ENCODE data around the gene CDC7.
"Not testable (repeated sequence)": the region's sequence is repeated elsewhere in the genome, so short reads cannot be mapped to it uniquely, and the experiment has no call there.

Gene CDC7

DNA sequence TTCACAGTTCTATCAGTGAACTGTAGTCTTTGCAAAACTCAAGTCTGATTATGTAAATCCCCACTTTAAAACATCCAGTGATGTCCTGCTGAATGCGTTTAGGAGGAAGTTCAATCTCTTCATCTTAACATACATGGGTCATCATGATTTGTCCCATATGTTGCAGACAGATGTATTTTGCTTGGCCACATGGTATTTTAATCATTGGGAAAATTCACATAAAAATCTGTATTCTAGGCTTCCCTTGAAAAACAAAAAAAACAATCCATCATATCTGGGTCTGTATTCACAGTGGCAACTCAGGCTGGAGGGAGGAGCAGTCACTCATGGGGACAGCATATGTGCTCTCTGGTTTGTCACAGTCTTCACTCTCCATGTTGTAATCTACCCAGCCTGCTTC lies 44.8 kb upstream of the CDC7 start:
- no peak overlapping the region for H3K27ac ChIP-seq (ENCODE audit: low read depth, low read length)
- no peak overlapping the region for H3K4me2 ChIP-seq (ENCODE audit: low read depth, low read length, poor library complexity, severe bottlenecking)
- H3K27me3 ChIP-seq (ENCODE audit: low read length), result no peaks in the 10 kb centered on the region
- H3F3A ChIP-seq (ENCODE audit: insufficient read depth), result no peaks in the 10 kb centered on the region
- TF ChIP-seq, protein P1, sequence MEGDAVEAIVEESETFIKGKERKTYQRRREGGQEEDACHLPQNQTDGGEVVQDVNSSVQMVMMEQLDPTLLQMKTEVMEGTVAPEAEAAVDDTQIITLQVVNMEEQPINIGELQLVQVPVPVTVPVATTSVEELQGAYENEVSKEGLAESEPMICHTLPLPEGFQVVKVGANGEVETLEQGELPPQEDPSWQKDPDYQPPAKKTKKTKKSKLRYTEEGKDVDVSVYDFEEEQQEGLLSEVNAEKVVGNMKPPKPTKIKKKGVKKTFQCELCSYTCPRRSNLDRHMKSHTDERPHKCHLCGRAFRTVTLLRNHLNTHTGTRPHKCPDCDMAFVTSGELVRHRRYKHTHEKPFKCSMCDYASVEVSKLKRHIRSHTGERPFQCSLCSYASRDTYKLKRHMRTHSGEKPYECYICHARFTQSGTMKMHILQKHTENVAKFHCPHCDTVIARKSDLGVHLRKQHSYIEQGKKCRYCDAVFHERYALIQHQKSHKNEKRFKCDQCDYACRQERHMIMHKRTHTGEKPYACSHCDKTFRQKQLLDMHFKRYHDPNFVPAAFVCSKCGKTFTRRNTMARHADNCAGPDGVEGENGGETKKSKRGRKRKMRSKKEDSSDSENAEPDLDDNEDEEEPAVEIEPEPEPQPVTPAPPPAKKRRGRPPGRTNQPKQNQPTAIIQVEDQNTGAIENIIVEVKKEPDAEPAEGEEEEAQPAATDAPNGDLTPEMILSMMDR (IDR thresholded peaks at IDR 0.05; ENCODE audit: insufficient read depth, low read length, poor library complexity, severe bottlenecking), result no peak
- no peak for TF ChIP-seq EZH2phosphoT487 (conservative IDR thresholded peaks at IDR 0.05; ENCODE audit: low read length)
- no peak overlapping the region for H3K9ac ChIP-seq (ENCODE audit: low read length)
- H3K4me3 ChIP-seq (ENCODE audit: insufficient read depth, low read length, poor library complexity, severe bottlenecking), result no peak overlapping the region
- no peaks in the 10 kb centered on the region for H3K9me3 ChIP-seq (ENCODE audit: insufficient read depth, low read length)
- H3K79me2 ChIP-seq (ENCODE audit: insufficient read depth, low read length), result no peaks in the 10 kb centered on the region
- no peaks in the 10 kb centered on the region for H4K20me1 ChIP-seq (ENCODE audit: low read depth, low read length)
- no peaks in the 10 kb centered on the region for H3K9me2 ChIP-seq (replicated peaks; ENCODE audit: insufficient read depth, low read length)
- H3K36me3 ChIP-seq (ENCODE audit: low read length), result no peaks in the 10 kb centered on the region
- H2AFZ ChIP-seq (ENCODE audit: low read depth, low read length, severe bottlenecking), result no peak overlapping the region

DNA sequence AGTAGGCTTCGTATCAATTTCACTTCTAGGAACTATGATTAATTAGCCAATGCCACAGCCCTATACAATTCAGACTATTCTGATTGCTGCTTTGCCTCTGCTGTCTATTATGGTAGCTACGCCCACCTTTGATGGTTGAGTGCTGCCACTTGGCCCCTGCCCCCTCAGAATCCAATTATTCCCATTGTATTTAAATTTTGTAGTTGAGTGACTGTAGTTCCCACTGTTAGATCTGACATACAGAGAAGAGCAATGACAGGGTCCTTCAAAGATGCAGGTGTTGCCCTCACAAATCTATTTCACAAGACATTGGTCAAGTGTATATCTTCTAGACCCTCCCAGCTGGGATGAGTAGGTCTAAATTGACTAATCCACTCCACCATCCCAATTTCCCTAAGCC lies 35.3 kb upstream of the CDC7 start:
- not testable (repeated sequence) for H3K79me2 ChIP-seq (ENCODE audit: insufficient read depth, low read length); H3K9me2 ChIP-seq (replicated peaks; ENCODE audit: insufficient read depth, low read length); H3K27me3 ChIP-seq (ENCODE audit: low read length); H4K20me1 ChIP-seq (ENCODE audit: low read depth, low read length); H2AFZ ChIP-seq (ENCODE audit: low read depth, low read length, severe bottlenecking); H3K4me3 ChIP-seq (ENCODE audit: insufficient read depth, low read length, poor library complexity, severe bottlenecking); H3K4me2 ChIP-seq (ENCODE audit: low read depth, low read length, poor library complexity, severe bottlenecking); H3K36me3 ChIP-seq (ENCODE audit: low read length); H3F3A ChIP-seq (ENCODE audit: insufficient read depth); H3K9ac ChIP-seq (ENCODE audit: low read length); H3K9me3 ChIP-seq (ENCODE audit: insufficient read depth, low read length); H3K27ac ChIP-seq (ENCODE audit: low read depth, low read length)

DNA sequence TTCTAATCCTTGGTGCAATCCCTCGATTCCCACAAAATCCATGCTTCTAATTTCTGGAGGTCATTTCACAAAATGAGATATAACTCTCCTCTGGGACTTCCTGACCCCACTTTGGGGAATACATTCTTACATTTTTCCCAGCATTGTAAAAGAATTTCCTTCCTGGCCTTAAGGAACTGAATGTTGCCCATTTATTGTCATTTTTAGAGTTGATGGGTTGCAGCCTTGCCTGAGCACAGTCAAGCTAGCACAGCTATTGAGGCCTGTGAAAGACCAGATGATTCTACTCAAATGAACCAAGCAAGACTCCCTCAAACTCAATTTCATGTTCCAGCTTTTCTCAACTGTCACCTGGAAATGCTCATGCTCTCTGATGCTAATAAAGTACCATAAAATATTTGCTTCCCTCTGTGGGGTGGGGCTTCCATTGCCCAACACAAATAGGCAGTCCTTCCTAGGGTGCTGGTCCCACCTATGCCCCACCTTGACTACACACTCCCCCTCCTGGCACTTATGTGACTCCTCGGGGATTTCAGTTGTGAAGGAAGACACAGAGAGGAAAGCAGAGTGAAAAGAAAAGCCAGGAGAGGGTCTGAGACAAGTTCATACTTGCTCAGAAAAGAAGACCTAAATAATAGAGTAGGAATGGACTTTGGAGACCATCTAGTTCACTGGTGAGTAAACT lies 24.0 kb upstream of the CDC7 start:
- no peak overlapping the region for H3K4me3 ChIP-seq (ENCODE audit: insufficient read depth, low read length, poor library complexity, severe bottlenecking)
- H4K20me1 ChIP-seq (ENCODE audit: low read depth, low read length), result no peaks in the 10 kb centered on the region
- H3K79me2 ChIP-seq (ENCODE audit: insufficient read depth, low read length), result no peaks in the 10 kb centered on the region
- no peaks in the 10 kb centered on the region for H3K27me3 ChIP-seq (ENCODE audit: low read length)
- TF ChIP-seq EZH2phosphoT487 (conservative IDR thresholded peaks at IDR 0.05; ENCODE audit: low read length), result no peak
- TF ChIP-seq, protein P1 (IDR thresholded peaks at IDR 0.05; ENCODE audit: insufficient read depth, low read length, poor library complexity, severe bottlenecking), result no peak
- H3K27ac ChIP-seq (ENCODE audit: low read depth, low read length), result no peak overlapping the region
- no peaks in the 10 kb centered on the region for H3F3A ChIP-seq (ENCODE audit: insufficient read depth)
- no peaks in the 10 kb centered on the region for H3K36me3 ChIP-seq (ENCODE audit: low read length)
- no peak overlapping the region for H3K9ac ChIP-seq (ENCODE audit: low read length)
- H3K9me2 ChIP-seq (replicated peaks; ENCODE audit: insufficient read depth, low read length), result no peaks in the 10 kb centered on the region
- no peak overlapping the region for H3K4me2 ChIP-seq (ENCODE audit: low read depth, low read length, poor library complexity, severe bottlenecking)
- H3K9me3 ChIP-seq (ENCODE audit: insufficient read depth, low read length), result no peaks in the 10 kb centered on the region
- H2AFZ ChIP-seq (ENCODE audit: low read depth, low read length, severe bottlenecking), result no peak overlapping the region

DNA sequence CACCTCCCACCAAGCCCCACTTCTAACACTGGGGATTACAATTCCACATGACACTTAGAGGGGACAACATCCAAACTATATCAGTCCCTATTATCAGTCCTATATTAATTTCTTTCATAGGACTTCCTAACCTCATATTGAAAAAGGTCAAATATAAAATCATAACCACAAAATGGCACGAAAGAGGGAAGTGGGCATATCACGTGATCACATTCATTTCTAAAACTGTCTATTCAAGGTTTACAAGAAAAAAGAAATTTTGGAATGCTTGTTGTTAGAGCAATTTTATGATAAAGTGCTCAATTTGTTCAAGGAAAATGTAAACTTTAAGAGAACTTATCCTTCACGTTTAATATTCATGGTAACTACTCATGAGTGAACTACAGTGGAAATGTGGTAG lies 13.2 kb upstream of the CDC7 start:
- Histone ChIP-seq H3K36me3 (ENCODE audit: low read length) (no peaks in the 10 kb centered on the region), H3K9ac (ENCODE audit: low read length) (no peak overlapping the region), H3K27me3 (ENCODE audit: low read length) (no peaks in the 10 kb centered on the region), H3K79me2 (ENCODE audit: insufficient read depth, low read length) (no peaks in the 10 kb centered on the region), H2AFZ (ENCODE audit: low read depth, low read length, severe bottlenecking) (no peak overlapping the region), H3K9me3 (ENCODE audit: insufficient read depth, low read length) (0 out of 2 replicates have a peak, but pooled peaks cover 4% of the 10 kb centered on the region), H3K9me2 (replicated peaks; ENCODE audit: insufficient read depth, low read length) (no peaks in the 10 kb centered on the region), H3K4me3 (ENCODE audit: insufficient read depth, low read length, poor library complexity, severe bottlenecking) (no peak overlapping the region), H3K27ac (ENCODE audit: low read depth, low read length) (no peak overlapping the region), H4K20me1 (ENCODE audit: low read depth, low read length) (no peaks in the 10 kb centered on the region), H3F3A (ENCODE audit: insufficient read depth) (no peaks in the 10 kb centered on the region), H3K4me2 (ENCODE audit: low read depth, low read length, poor library complexity, severe bottlenecking) (no peak overlapping the region)
- TF ChIP-seq, protein P1 (IDR thresholded peaks at IDR 0.05; ENCODE audit: insufficient read depth, low read length, poor library complexity, severe bottlenecking), result no peak
- TF ChIP-seq EZH2phosphoT487 (conservative IDR thresholded peaks at IDR 0.05; ENCODE audit: low read length), result no peak

All from SU-DHL-6 (cell line).